HG02885 (cell line): ENCODE measurements around the gene OR2V2.

ENCODE experiments used
- ATAC-seq: cut with Tn5 transposase; IDR thresholded peaks from one replicate; pipeline ENCODE4 v1.9.1; 2021; ENCODE audit warnings: mild to moderate bottlenecking; ENCODE audit not compliant: unreplicated experiment, poor library complexity

The OR2V2 gene

GRCh38 chr5:181204113-181204825 lies 56.9 kb downstream of the OR2V2 start:
- ATAC-seq, result no peak

- no peak for ATAC-seq
Measured at GRCh38 chr5:181204826-181205760, 57.7 kb downstream of the OR2V2 start, which contains the start of gene TRIM7. Gene TRIM7 (minus strand): TSS chr5:181205196. CDS start chr5:181205110, 86 bp downstream.

- no peak for ATAC-seq
Measured at GRCh38 chr5:181205761-181206649, 58.6 kb downstream of the OR2V2 start.

- peak; percentile 53 for ATAC-seq
Measured at GRCh38 chr5:181207214-181207959, 60.0 kb downstream of the OR2V2 start.

- no peak for ATAC-seq
Measured at GRCh38 chr5:181207960-181208253, 60.5 kb downstream of the OR2V2 start.
